ENCODE data around the gene KDSR.
A peak's percentile ranks its signal among the peaks of the same experiment; 100 is the strongest.

The KDSR gene

DNA sequence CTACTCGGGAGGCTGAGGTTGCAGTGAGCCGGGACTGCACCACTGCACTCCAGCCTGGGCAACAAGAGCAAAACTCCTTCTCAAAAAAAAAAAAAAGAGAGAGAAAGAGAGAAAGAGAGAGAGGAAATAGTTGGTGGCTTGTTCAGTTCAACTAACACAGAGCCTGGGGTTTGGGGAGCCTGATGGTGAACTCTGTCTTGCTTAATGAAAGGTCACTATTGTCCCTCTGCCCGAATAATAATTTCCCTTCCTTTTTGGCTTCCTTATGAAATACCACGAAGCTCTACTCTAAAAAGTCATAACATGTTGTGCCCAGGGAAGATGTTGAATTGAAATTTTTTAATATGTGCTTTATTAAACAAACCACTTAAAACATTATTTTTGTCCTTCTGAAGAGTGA lies 64.8 kb downstream of the KDSR start:
- H3K27me3 ChIP-seq (ENCODE audit: low read depth, low read length) = no peaks in the 10 kb centered on the region
- H3K4me3 ChIP-seq (ENCODE audit: low read depth in 1 of 2, low read length in 2 of 2) = no peak overlapping the region
- H3K9me3 ChIP-seq (ENCODE audit: control insufficient read depth in 1 of 2, low read length in 2 of 2) = no peaks in the 10 kb centered on the region
- H3K4me1 ChIP-seq (ENCODE audit: control insufficient read depth in 1 of 2, insufficient read depth in 2 of 2, low read length in 2 of 2) = peaks cover 0 to 40% of the 10 kb centered on the region in 2 donors
- H3K36me3 ChIP-seq (ENCODE audit: control insufficient read depth in 1 of 2, insufficient read depth in 2 of 2, low read length in 2 of 2) = no peaks in the 10 kb centered on the region
- peak overlapping the region; percentile 1 for H3K27ac ChIP-seq (ENCODE audit: low read length)

DNA sequence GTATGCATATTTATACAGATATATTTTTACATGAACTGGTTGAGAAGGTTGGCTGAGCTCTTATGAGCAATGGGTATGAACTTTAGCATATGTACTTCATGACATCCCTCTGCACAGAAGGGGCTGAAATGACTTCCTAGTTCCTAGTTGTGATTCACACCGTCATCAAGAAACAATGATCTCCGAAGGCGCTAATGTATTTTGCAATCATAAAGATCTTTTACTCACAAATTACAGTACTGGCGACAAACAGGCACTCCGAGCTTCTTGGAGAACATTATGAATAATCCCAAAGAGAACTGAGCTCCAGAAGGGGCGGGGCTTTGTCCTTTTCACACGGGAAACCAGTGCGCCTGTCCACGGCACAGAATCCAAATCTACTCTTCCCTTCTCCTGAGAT lies 65.6 kb downstream of the KDSR start:
- Histone ChIP-seq H3K36me3 (ENCODE audit: control insufficient read depth in 1 of 2, insufficient read depth in 2 of 2, low read length in 2 of 2) (no peaks in the 10 kb centered on the region), H3K4me1 (ENCODE audit: control insufficient read depth in 1 of 2, insufficient read depth in 2 of 2, low read length in 2 of 2) (peaks cover 0 to 40% of the 10 kb centered on the region in 2 donors), H3K9me3 (ENCODE audit: control insufficient read depth in 1 of 2, low read length in 2 of 2) (no peaks in the 10 kb centered on the region), H3K4me3 (ENCODE audit: low read depth in 1 of 2, low read length in 2 of 2) (no peak overlapping the region), H3K27me3 (ENCODE audit: low read depth, low read length) (no peaks in the 10 kb centered on the region), H3K27ac (ENCODE audit: low read length) (no peak overlapping the region)

DNA sequence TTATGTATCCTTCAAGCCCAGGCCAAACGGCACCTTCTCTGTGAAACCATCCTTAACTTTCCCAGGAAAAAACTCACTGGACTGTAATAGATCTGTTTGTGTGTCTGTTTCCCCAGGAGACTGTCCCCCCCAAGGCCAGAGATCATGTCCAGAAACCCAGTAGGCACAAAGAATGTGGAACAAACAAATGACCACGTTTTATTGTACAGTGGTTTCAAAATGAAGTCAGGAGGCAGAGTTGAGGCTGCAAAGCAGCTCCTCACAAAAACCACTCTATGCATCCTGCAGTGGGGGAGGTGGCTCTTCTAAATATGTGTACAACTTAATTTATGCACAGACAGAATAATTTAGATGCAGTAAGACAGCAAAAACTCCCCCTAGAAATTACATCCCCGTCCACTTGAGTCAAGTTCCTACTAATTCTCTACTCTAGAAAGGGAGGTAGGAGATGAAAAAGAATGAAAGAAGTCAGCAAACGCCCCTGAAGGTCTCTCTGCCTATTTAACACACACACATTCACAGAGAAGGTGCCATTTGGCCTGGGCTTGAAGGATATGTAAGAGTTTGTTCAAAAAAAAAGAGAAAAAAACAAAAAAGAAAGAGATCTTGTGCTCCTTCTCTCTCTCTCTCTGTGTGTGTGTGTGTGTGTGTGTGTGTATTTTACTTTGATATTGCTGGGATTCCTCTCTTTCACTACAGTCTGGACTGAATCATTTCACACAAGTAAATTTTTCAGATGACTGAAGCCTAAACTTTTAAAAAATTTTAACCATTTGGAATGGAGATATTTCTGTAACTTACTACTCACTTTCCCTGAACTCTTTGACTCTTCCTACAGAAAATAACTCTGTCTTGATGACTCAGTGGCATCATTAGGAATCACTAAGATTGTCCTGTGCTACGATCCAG lies 66.9 kb downstream of the KDSR start:
- Histone ChIP-seq H3K4me1 (ENCODE audit: control insufficient read depth in 1 of 2, insufficient read depth in 2 of 2, low read length in 2 of 2) (peaks cover 0 to 40% of the 10 kb centered on the region in 2 donors), H3K4me3 (ENCODE audit: low read depth in 1 of 2, low read length in 2 of 2) (no peak overlapping the region), H3K9me3 (ENCODE audit: control insufficient read depth in 1 of 2, low read length in 2 of 2) (no peaks in the 10 kb centered on the region), H3K27me3 (ENCODE audit: low read depth, low read length) (no peaks in the 10 kb centered on the region), H3K36me3 (ENCODE audit: control insufficient read depth in 1 of 2, insufficient read depth in 2 of 2, low read length in 2 of 2) (no peaks in the 10 kb centered on the region), H3K27ac (ENCODE audit: low read length) (peak overlapping the region; percentile 3)

DNA sequence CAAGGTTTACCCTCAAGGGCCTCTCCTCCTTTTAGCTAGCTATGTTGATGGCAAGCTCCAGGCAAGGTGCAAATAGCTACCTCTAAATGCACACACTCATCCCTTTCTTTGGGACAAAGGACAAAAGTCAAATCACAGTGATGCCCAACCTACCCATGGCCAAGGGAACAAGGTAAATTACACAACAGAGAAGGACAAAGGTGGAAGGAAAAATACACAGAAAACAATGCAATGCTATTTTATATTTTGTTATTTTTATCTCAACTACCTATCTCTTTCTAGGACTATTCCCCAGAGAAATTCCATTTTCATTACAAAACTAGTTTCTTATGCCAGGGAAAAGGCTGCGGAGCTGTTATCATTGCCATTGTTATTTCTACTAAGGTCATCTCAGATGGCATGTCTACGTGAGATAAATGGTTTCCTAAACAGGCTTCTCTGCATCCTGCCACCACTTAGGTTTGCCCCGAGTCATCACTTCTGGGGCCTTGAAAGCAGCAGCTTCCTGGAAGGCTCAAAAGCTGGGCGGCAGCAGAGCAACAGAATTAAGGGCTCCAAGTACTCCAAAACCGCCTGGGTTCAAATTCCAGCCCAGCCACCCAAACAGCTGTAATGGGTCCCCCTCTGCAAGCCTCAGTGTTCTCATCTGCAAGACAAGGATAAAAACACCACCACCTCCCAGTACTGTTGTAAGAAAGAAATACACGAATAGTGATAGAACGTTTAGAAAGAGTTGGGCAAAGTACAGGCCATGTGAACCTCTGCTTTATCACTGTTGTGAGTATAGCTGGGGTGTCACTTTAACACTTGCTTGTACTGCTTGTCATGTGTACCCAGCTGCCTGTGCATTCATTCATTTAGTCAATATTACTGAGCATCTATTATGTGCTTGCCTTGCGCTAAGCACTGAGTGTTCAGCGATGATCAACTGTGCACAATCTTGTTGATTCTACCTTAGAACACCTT lies 68.3 kb downstream of the KDSR start:
- H3K4me1 ChIP-seq (ENCODE audit: control insufficient read depth in 1 of 2, insufficient read depth in 2 of 2, low read length in 2 of 2) = peaks cover 1 to 47% of the 10 kb centered on the region in 2 donors
- H3K9me3 ChIP-seq (ENCODE audit: control insufficient read depth in 1 of 2, low read length in 2 of 2) = no peaks in the 10 kb centered on the region
- H3K27ac ChIP-seq (ENCODE audit: low read length) = peak overlapping the region; percentile 3
- H3K36me3 ChIP-seq (ENCODE audit: control insufficient read depth in 1 of 2, insufficient read depth in 2 of 2, low read length in 2 of 2) = no peaks in the 10 kb centered on the region
- H3K4me3 ChIP-seq (ENCODE audit: low read depth in 1 of 2, low read length in 2 of 2) = no peak overlapping the region
- H3K27me3 ChIP-seq (ENCODE audit: low read depth, low read length) = no peaks in the 10 kb centered on the region

GRCh38 chr18:63297687-63298399 lies 69.2 kb downstream of the KDSR start:
- no peaks in the 10 kb centered on the region for H3K36me3 ChIP-seq (ENCODE audit: control insufficient read depth in 1 of 2, insufficient read depth in 2 of 2, low read length in 2 of 2)
- H3K4me3 ChIP-seq (ENCODE audit: low read depth in 1 of 2, low read length in 2 of 2) = no peak overlapping the region
- H3K4me1 ChIP-seq (ENCODE audit: control insufficient read depth in 1 of 2, insufficient read depth in 2 of 2, low read length in 2 of 2) = peaks cover 5 to 47% of the 10 kb centered on the region in 2 donors
- H3K9me3 ChIP-seq (ENCODE audit: control insufficient read depth in 1 of 2, low read length in 2 of 2) = no peaks in the 10 kb centered on the region
- H3K27me3 ChIP-seq (ENCODE audit: low read depth, low read length) = no peaks in the 10 kb centered on the region
- H3K27ac ChIP-seq (ENCODE audit: low read length) = no peak overlapping the region

- peaks cover 5 to 37% of the 10 kb centered on the region in 2 donors for H3K4me1 ChIP-seq (ENCODE audit: control insufficient read depth in 1 of 2, insufficient read depth in 2 of 2, low read length in 2 of 2)
- H3K4me3 ChIP-seq (ENCODE audit: low read depth in 1 of 2, low read length in 2 of 2) = no peak overlapping the region
- H3K9me3 ChIP-seq (ENCODE audit: control insufficient read depth in 1 of 2, low read length in 2 of 2) = no peaks in the 10 kb centered on the region
- H3K27ac ChIP-seq (ENCODE audit: low read length) = no peak overlapping the region
- no peaks in the 10 kb centered on the region for H3K27me3 ChIP-seq (ENCODE audit: low read depth, low read length)
- H3K36me3 ChIP-seq (ENCODE audit: control insufficient read depth in 1 of 2, insufficient read depth in 2 of 2, low read length in 2 of 2) = no peaks in the 10 kb centered on the region
Observed at GRCh38 chr18:63293935-63294334, 73.1 kb downstream of the KDSR start.

GRCh38 chr18:63292831-63293683 lies 73.9 kb downstream of the KDSR start:
- H3K27me3 ChIP-seq (ENCODE audit: low read depth, low read length) = no peaks in the 10 kb centered on the region
- H3K9me3 ChIP-seq (ENCODE audit: control insufficient read depth in 1 of 2, low read length in 2 of 2) = no peaks in the 10 kb centered on the region
- H3K4me3 ChIP-seq (ENCODE audit: low read depth in 1 of 2, low read length in 2 of 2) = no peak overlapping the region
- H3K27ac ChIP-seq (ENCODE audit: low read length) = no peak overlapping the region
- H3K4me1 ChIP-seq (ENCODE audit: control insufficient read depth in 1 of 2, insufficient read depth in 2 of 2, low read length in 2 of 2) = peaks cover 7 to 37% of the 10 kb centered on the region in 2 donors
- no peaks in the 10 kb centered on the region for H3K36me3 ChIP-seq (ENCODE audit: control insufficient read depth in 1 of 2, insufficient read depth in 2 of 2, low read length in 2 of 2)

- Histone ChIP-seq H3K4me3 (ENCODE audit: low read depth in 1 of 2, low read length in 2 of 2) (no peak overlapping the region), H3K27me3 (ENCODE audit: low read depth, low read length) (no peaks in the 10 kb centered on the region), H3K27ac (ENCODE audit: low read length) (no peak overlapping the region), H3K4me1 (ENCODE audit: control insufficient read depth in 1 of 2, insufficient read depth in 2 of 2, low read length in 2 of 2) (peaks cover 9 to 36% of the 10 kb centered on the region in 2 donors), H3K36me3 (ENCODE audit: control insufficient read depth in 1 of 2, insufficient read depth in 2 of 2, low read length in 2 of 2) (no peaks in the 10 kb centered on the region), H3K9me3 (ENCODE audit: control insufficient read depth in 1 of 2, low read length in 2 of 2) (no peaks in the 10 kb centered on the region)
Observed at GRCh38 chr18:63291278-63291677, 75.7 kb downstream of the KDSR start.

DNA sequence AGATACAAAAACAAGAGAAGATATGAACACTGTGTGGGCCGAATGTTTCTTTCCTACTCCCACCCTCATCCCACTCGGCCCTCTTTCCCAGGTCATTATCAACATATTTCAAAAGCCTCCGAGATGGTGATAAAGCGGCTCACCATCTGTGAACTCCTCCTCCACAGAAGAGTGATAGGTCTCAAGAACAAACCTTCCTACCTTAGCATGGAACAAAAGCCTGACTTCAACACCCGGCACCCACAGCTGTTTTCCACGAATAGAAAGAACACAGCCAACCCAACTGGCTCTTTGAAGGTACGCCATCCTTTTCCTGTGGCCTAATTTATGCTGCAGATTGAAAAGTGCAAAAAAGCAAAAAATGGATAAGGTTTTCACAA lies 76.2 kb downstream of the KDSR start:
- Histone ChIP-seq H3K27me3 (ENCODE audit: low read depth, low read length) (no peaks in the 10 kb centered on the region), H3K4me3 (ENCODE audit: low read depth in 1 of 2, low read length in 2 of 2) (no peak overlapping the region), H3K4me1 (ENCODE audit: control insufficient read depth in 1 of 2, insufficient read depth in 2 of 2, low read length in 2 of 2) (peaks cover 9 to 40% of the 10 kb centered on the region in 2 donors), H3K9me3 (ENCODE audit: control insufficient read depth in 1 of 2, low read length in 2 of 2) (no peaks in the 10 kb centered on the region), H3K36me3 (ENCODE audit: control insufficient read depth in 1 of 2, insufficient read depth in 2 of 2, low read length in 2 of 2) (no peaks in the 10 kb centered on the region), H3K27ac (ENCODE audit: low read length) (no peak overlapping the region)

- H3K36me3 ChIP-seq (ENCODE audit: control insufficient read depth in 1 of 2, insufficient read depth in 2 of 2, low read length in 2 of 2) = no peaks in the 10 kb centered on the region
- H3K4me3 ChIP-seq (ENCODE audit: low read depth in 1 of 2, low read length in 2 of 2) = no peak overlapping the region
- no peak overlapping the region for H3K27ac ChIP-seq (ENCODE audit: low read length)
- H3K27me3 ChIP-seq (ENCODE audit: low read depth, low read length) = no peaks in the 10 kb centered on the region
- no peaks in the 10 kb centered on the region for H3K9me3 ChIP-seq (ENCODE audit: control insufficient read depth in 1 of 2, low read length in 2 of 2)
- H3K4me1 ChIP-seq (ENCODE audit: control insufficient read depth in 1 of 2, insufficient read depth in 2 of 2, low read length in 2 of 2) = peaks cover 9 to 40% of the 10 kb centered on the region in 2 donors
Observed at GRCh38 chr18:63290166-63290820, 76.7 kb downstream of the KDSR start.

Data from muscle layer of duodenum (tissue), 2 donors.